ENCODE data around the gene GNA12.
A peak's percentile ranks its signal among the peaks of the same experiment; 100 is the strongest.
"Not testable (repeated sequence)": the region's sequence is repeated elsewhere in the genome, so short reads cannot be mapped to it uniquely, and the experiment has no call there.

Gene GNA12

GRCh38 chr7:2701424-2701823, 142.7 kb downstream of the GNA12 start:
- peak in 6 of 58 donors; percentile 42 to 78 (median 70) for DNase-seq

GRCh38 chr7:2700141-2700850, 143.8 kb downstream of the GNA12 start:
- no peak for DNase-seq

GRCh38 chr7:2699289-2699620, 144.9 kb downstream of the GNA12 start:
- no peak for DNase-seq

GRCh38 chr7:2698581-2699288, 145.4 kb downstream of the GNA12 start:
- no peak for DNase-seq

- not testable (repeated sequence) for DNase-seq
These were observed 150.0 kb downstream of the GNA12 start for GRCh38 chr7:2694122-2694436.

- not testable (repeated sequence) for DNase-seq
These were observed 150.5 kb downstream of the GNA12 start for GRCh38 chr7:2693420-2694121.

- DNase-seq = no peak
These were observed 151.6 kb downstream of the GNA12 start for GRCh38 chr7:2692543-2692942.

- DNase-seq = not testable (repeated sequence)
These were observed 152.1 kb downstream of the GNA12 start for GRCh38 chr7:2691932-2692439.

- DNase-seq = no peak
These were observed 152.9 kb downstream of the GNA12 start for GRCh38 chr7:2691011-2691707.

- no peak for DNase-seq
These were observed 154.0 kb downstream of the GNA12 start for GRCh38 chr7:2689951-2690705.

- DNase-seq = no peak
These were observed 154.7 kb downstream of the GNA12 start for GRCh38 chr7:2689343-2689847.

- DNase-seq = peak in 27 of 58 donors; percentile 18 to 68 (median 37)
These were observed 155.4 kb downstream of the GNA12 start for GRCh38 chr7:2688409-2689342.

GRCh38 chr7:2687881-2688318, 156.2 kb downstream of the GNA12 start, which contains the start of gene AMZ1:
AMZ1 (plus strand) TSS chr7:2688202; CDS start chr7:2700452, 12,250 bp downstream.
- peak in 5 of 58 donors; percentile 17 to 39 (median 21) for DNase-seq

- DNase-seq = peak in 7 of 58 donors; percentile 19 to 54 (median 37)
These were observed 156.7 kb downstream of the GNA12 start for GRCh38 chr7:2687338-2687869.

GRCh38 chr7:2686101-2686500, 158.0 kb downstream of the GNA12 start:
- no peak for DNase-seq

- DNase-seq = no peak
These were observed 159.6 kb downstream of the GNA12 start for GRCh38 chr7:2684501-2684900.

GRCh38 chr7:2681929-2682799, 161.9 kb downstream of the GNA12 start:
- peak in 57 of 58 donors; percentile 29 to 97 (median 86) for DNase-seq
